PC-9 (cell line): ENCODE measurements around the gene SORD. TPM values are rescaled to one million over a fixed set of nuclear protein-coding genes. Genes with fewer than 3 reads are reported as not detected.
"Not testable (repeated sequence)": the region's sequence is repeated elsewhere in the genome, so short reads cannot be mapped to it uniquely, and the experiment has no call there.

Source experiments
- BruUV-seq: library from RNA; stranded (reverse); fragments of 400-500 nt; replicated peaks from 2 replicates; lab custom pipeline; 2021; lab: Mats Ljungman, UMichigan
- CTCF ChIA-PET: fragments of 300-600 bp; sonication (Branson Sonifier 250); formaldehyde crosslinking; loops from one replicate; lab custom pipeline; 2022; ENCODE audit warnings: antibody characterized with exemption; lab: Charles Lee
- POLR2A ChIA-PET: fragments of 300-600 bp; sonication (Branson Sonifier 250); formaldehyde crosslinking; loops from one replicate; lab custom pipeline; 2022; ENCODE audit warnings: antibody characterized with exemption; ENCODE audit not compliant: unreplicated experiment; lab: Charles Lee
- DNase-seq, 2 experiments: peaks; one replicate each; pipeline versions ENCODE4 v3.0.0 to v3.0.0-alpha.2; 2015 to 2022; ENCODE audit warnings: mixed read lengths in 1 of 2
- H2AFZ ChIP-seq: fragments of 200-600 bp; sonication (generic); 2 replicates; pipeline ENCODE4 v1.8.1; 2017; ENCODE audit warnings: antibody characterized with exemption
- H3F3A ChIP-seq: fragments of 200-600 bp; sonication (generic); 2 replicates; pipeline ENCODE4 v1.8.1; 2017; ENCODE audit warnings: antibody characterized with exemption, mild to moderate bottlenecking, low read depth; ENCODE audit not compliant: insufficient read depth
- H3K27ac ChIP-seq: fragments of 200-600 bp; sonication (generic); 2 replicates; pipeline ENCODE4 v1.6.1; 2016; ENCODE audit warnings: mixed run types
- H3K27me3 ChIP-seq: fragments of 200-600 bp; sonication (generic); 2 replicates; pipeline ENCODE4 v1.6.1; 2016; ENCODE audit warnings: low read depth, mixed run types; ENCODE audit not compliant: insufficient read depth
- H3K36me3 ChIP-seq: fragments of 200-600 bp; sonication (generic); 2 replicates; pipeline ENCODE4 v1.6.1; 2016; ENCODE audit warnings: low read depth, mixed run types
- H3K4me1 ChIP-seq: fragments of 200-600 bp; sonication (generic); replicated peaks from 2 replicates; pipeline ENCODE4 v1.6.1; 2016; ENCODE audit warnings: mixed run types; ENCODE audit not compliant: insufficient read depth
- H3K4me2 ChIP-seq: fragments of 200-600 bp; sonication (generic); 2 replicates; pipeline ENCODE4 v1.6.1; 2017; ENCODE audit warnings: mixed run types
- H3K4me3 ChIP-seq: fragments of 200-600 bp; sonication (generic); 2 replicates; pipeline ENCODE4 v1.6.1; 2016; ENCODE audit warnings: mixed run types
- H3K79me2 ChIP-seq: fragments of 200-600 bp; sonication (generic); 2 replicates; pipeline ENCODE4 v1.6.1; 2017; ENCODE audit warnings: low read depth, mixed run types
- H3K9me2 ChIP-seq: fragments of 200-600 bp; sonication (generic); 2 replicates; pipeline ENCODE4 v1.8.1; 2017; ENCODE audit warnings: mild to moderate bottlenecking; ENCODE audit not compliant: insufficient read depth
- H3K9me3 ChIP-seq: fragments of 200-600 bp; sonication (generic); 2 replicates; pipeline ENCODE4 v1.8.1; 2016; ENCODE audit warnings: low read depth; ENCODE audit not compliant: insufficient read depth
- H4K20me1 ChIP-seq: fragments of 200-600 bp; sonication (generic); 2 replicates; pipeline ENCODE4 v1.8.1; 2017; ENCODE audit not compliant: insufficient read depth
- intact Hi-C: fragments of 100-400 bp; cut with micrococcal nuclease; formaldehyde crosslinking; loops from one replicate; pipeline ENCODE4 v1.10.0; 2022; ENCODE audit not compliant: unreplicated experiment
- total RNA-seq: library from RNA; stranded (reverse); gene quantifications from 2 replicates; pipeline ENCODE4 v1.2.3, GENCODE V29; 2021

The SORD gene
- total RNA-seq, 1 experiment from 2014 or later = 66.4 TPM

- H3K36me3 ChIP-seq, H3K9me2 ChIP-seq, DNase-seq, H3K4me3 ChIP-seq, POLR2A ChIA-PET, H3K27me3 ChIP-seq, H3K4me2 ChIP-seq, H3K27ac ChIP-seq, H4K20me1 ChIP-seq, CTCF ChIA-PET, H3K79me2 ChIP-seq, BruUV-seq, H2AFZ ChIP-seq, intact Hi-C loops, H3K4me1 ChIP-seq, H3F3A ChIP-seq, H3K9me3 ChIP-seq: not testable (repeated sequence)
These were observed 36.5 kb upstream of the SORD start for GRCh38 chr15:44986346-44987055.

- POLR2A ChIA-PET = not testable (repeated sequence)
These were observed 35.3 kb upstream of the SORD start for GRCh38 chr15:44987711-44988110.

GRCh38 chr15:44988184-44988869 lies 34.7 kb upstream of the SORD start:
- H2AFZ ChIP-seq, H3K4me1 ChIP-seq, H3K36me3 ChIP-seq, H3F3A ChIP-seq, H3K27ac ChIP-seq, POLR2A ChIA-PET, H4K20me1 ChIP-seq, DNase-seq, CTCF ChIA-PET, H3K9me2 ChIP-seq, intact Hi-C loops, H3K79me2 ChIP-seq, H3K4me2 ChIP-seq, H3K27me3 ChIP-seq, H3K4me3 ChIP-seq, H3K9me3 ChIP-seq, BruUV-seq: not testable (repeated sequence)

More at GRCh38 chr15:44987711-44988110, 35.3 kb upstream of the SORD start:
- H3K79me2 ChIP-seq, H3K4me3 ChIP-seq, H3K36me3 ChIP-seq, H3K9me2 ChIP-seq, H2AFZ ChIP-seq, CTCF ChIA-PET, H3F3A ChIP-seq, H3K27me3 ChIP-seq, H3K4me1 ChIP-seq, intact Hi-C loops, H3K27ac ChIP-seq, BruUV-seq, H3K9me3 ChIP-seq, DNase-seq, H3K4me2 ChIP-seq, H4K20me1 ChIP-seq: not testable (repeated sequence)

GRCh38 chr15:44988870-44989219 lies 34.1 kb upstream of the SORD start:
- CTCF ChIA-PET, intact Hi-C loops, H3K27me3 ChIP-seq, H3K27ac ChIP-seq, H3K9me2 ChIP-seq, H2AFZ ChIP-seq, H3K4me1 ChIP-seq, BruUV-seq, H3K9me3 ChIP-seq, H3K36me3 ChIP-seq, H3K4me3 ChIP-seq, H3K4me2 ChIP-seq, H3F3A ChIP-seq, POLR2A ChIA-PET, DNase-seq, H4K20me1 ChIP-seq, H3K79me2 ChIP-seq: not testable (repeated sequence)

- DNase-seq, POLR2A ChIA-PET, H3K79me2 ChIP-seq, H4K20me1 ChIP-seq, H3K27ac ChIP-seq, H3K4me2 ChIP-seq, CTCF ChIA-PET, H3F3A ChIP-seq, H3K9me3 ChIP-seq, H3K9me2 ChIP-seq, intact Hi-C loops, H2AFZ ChIP-seq, H3K27me3 ChIP-seq, H3K36me3 ChIP-seq, BruUV-seq, H3K4me1 ChIP-seq, H3K4me3 ChIP-seq: not testable (repeated sequence)
These were observed 25.4 kb upstream of the SORD start for GRCh38 chr15:44997632-44998031.
